GM10248 (cell line): ENCODE measurements around the gene ZNF783.
A peak's percentile ranks its signal among the peaks of the same experiment; 100 is the strongest.

Experiments
- CTCF ChIA-PET: fragments of 300-600 bp; sonication (Branson Sonifier 250); formaldehyde crosslinking; extraction: SDS; loops from one replicate; lab custom pipeline; 2021; ENCODE audit warnings: antibody characterized with exemption; lab: Yijun Ruan, JAX
- POLR2A ChIA-PET: fragments of 350-650 bp; sonication (Branson Sonifier 250); formaldehyde crosslinking; extraction: SDS; loops from one replicate; lab custom pipeline; 2020; ENCODE audit warnings: antibody characterized with exemption; lab: Yijun Ruan, JAX
- DNase-seq: peaks from one replicate; pipeline ENCODE4 v3.0.0; 2012; ENCODE audit errors: extremely low spot score
- TF ChIP-seq, protein P1 (sequence below): IDR thresholded peaks from 2 replicates; pipeline ENCODE4 v1.5.1; 2012; ENCODE audit warnings: mild to moderate bottlenecking, low read depth; ENCODE audit errors: extremely low read depth, missing control alignments, control extremely low read depth

The ZNF783 gene

GRCh38 chr7:149238051-149238450 is 23.9 kb upstream of the ZNF783 start:
- no peak for DNase-seq
- POLR2A ChIA-PET: no interaction called here
- TF ChIP-seq, protein P1, sequence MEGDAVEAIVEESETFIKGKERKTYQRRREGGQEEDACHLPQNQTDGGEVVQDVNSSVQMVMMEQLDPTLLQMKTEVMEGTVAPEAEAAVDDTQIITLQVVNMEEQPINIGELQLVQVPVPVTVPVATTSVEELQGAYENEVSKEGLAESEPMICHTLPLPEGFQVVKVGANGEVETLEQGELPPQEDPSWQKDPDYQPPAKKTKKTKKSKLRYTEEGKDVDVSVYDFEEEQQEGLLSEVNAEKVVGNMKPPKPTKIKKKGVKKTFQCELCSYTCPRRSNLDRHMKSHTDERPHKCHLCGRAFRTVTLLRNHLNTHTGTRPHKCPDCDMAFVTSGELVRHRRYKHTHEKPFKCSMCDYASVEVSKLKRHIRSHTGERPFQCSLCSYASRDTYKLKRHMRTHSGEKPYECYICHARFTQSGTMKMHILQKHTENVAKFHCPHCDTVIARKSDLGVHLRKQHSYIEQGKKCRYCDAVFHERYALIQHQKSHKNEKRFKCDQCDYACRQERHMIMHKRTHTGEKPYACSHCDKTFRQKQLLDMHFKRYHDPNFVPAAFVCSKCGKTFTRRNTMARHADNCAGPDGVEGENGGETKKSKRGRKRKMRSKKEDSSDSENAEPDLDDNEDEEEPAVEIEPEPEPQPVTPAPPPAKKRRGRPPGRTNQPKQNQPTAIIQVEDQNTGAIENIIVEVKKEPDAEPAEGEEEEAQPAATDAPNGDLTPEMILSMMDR: no peak
- CTCF ChIA-PET: interaction anchor here (1.0 to 1.2 kb wide), 2 partner anchors 10 to 14 kb away, joined by 3 to 4 read pairs; no protein-coding TSS in a partner anchor

GRCh38 chr7:149239345-149240143 is 22.5 kb upstream of the ZNF783 start, which contains the start of gene ZNF212:
ZNF212 (plus strand) TSS chr7:149239651; CDS start chr7:149239779, 128 bp downstream.
- TF ChIP-seq, protein P1: peak; percentile 97
- ChIA-PET POLR2A (no interaction called here), CTCF (interaction anchor here (1.2 to 3.5 kb wide), 6 partner anchors 9 to 32 kb away, joined by 3 to 18 read pairs (median 4); partner anchors contain the start of gene ZNF783)
- peak; percentile 97 for DNase-seq

- DNase-seq: no peak
- TF ChIP-seq, protein P1: no peak
- POLR2A ChIA-PET: no interaction called here
- CTCF ChIA-PET: interaction anchor here (1.3 to 3.5 kb wide), 5 partner anchors 9 to 33 kb away, joined by 3 to 18 read pairs (median 4); partner anchors contain the start of gene ZNF783
Measured at GRCh38 chr7:149240637-149241036, 21.4 kb upstream of the ZNF783 start.

DNA sequence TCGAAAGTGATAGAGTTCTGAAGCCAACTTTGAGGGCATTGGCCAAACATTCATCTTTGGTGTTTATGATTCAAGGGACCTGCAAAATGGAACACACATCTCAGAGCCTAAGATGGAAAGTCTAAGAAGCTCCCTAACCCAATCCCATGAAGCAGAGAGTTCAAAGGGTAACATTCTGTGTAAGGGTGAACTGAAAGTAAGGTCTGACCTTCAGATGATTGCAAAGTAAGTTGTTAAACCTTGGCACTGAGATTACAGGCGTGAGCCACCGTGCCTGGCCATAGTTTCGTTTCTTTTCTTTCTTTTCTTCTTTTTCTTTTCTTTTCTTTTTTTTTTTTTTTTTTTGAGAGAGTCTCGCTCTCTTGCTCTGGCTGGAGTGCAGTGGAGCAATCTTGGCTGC is 20.3 kb upstream of the ZNF783 start:
- TF ChIP-seq, protein P1: no peak
- DNase-seq: no peak
- ChIA-PET POLR2A (interaction anchor here (0.7 kb wide), 1 partner anchor 9 kb away, joined by 4 read pairs; no protein-coding TSS in a partner anchor), CTCF (interaction anchor here (2.7 to 3.5 kb wide), 2 partner anchors 9 to 20 kb away, joined by 11 to 18 read pairs; partner anchors contain the start of gene ZNF783)

DNA sequence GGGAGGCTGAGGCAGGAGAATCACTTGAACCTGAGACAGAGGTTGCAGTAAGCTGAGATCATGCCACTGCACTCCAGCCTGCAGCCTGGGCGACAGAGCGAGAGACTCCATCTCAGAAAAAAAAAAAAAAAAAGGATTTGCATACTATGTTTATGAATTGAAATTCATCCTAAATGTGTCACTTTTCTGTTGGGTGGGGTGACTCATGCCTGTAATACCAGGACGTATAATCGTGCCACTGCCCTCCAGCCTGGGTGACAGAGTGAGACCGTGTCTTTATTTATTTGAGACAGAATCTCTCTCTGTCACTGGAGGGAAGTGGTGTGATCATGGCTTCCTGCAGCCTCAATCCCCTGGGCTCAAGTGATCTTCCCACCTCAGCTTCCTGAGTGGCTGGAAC is 16.8 kb upstream of the ZNF783 start:
- POLR2A ChIA-PET: no interaction called here
- DNase-seq: no peak
- CTCF ChIA-PET: interaction anchor here (1.3 kb wide), 1 partner anchor 16 kb away, joined by 7 read pairs; the partner anchor contains the start of gene ZNF783

GRCh38 chr7:149245744-149246143 is 16.3 kb upstream of the ZNF783 start:
- ChIA-PET POLR2A (no interaction called here), CTCF (interaction anchor here (1.3 kb wide), 1 partner anchor 16 kb away, joined by 7 read pairs; the partner anchor contains the start of gene ZNF783)
- TF ChIP-seq, protein P1: no peak
- DNase-seq: no peak

More for the DNA sequence above, 16.8 kb upstream of the ZNF783 start:
- TF ChIP-seq, protein P1: no peak
